SU-DHL-6 (cell line): ENCODE results near the gene SHISA9.

ENCODE experiments used
- H2AFZ ChIP-seq: fragments of 200-600 bp; sonication (generic); 2 replicates; pipeline ENCODE4 v1.6.1; 2014; ENCODE audit warnings: low read depth, mild to moderate bottlenecking, moderate library complexity, mixed read lengths, antibody characterized with exemption, low read length; ENCODE audit not compliant: severe bottlenecking
- H3F3A ChIP-seq: fragments of 200-600 bp; shearing (Covaris generic); 2 replicates; pipeline ENCODE4 v1.6.0; 2016; ENCODE audit warnings: antibody characterized with exemption, mild to moderate bottlenecking; ENCODE audit not compliant: insufficient read depth
- H3K27ac ChIP-seq: fragments of 200-600 bp; sonication (generic); 2 replicates; pipeline ENCODE4 v1.5.1; 2016; ENCODE audit warnings: low read depth, mild to moderate bottlenecking, low read length, moderate library complexity, mixed read lengths
- H3K27me3 ChIP-seq: fragments of 200-600 bp; sonication (generic), shearing (Covaris generic); 2 replicates; pipeline ENCODE4 v1.6.0; 2014; ENCODE audit warnings: mild to moderate bottlenecking, low read length
- H3K36me3 ChIP-seq: fragments of 200-600 bp; sonication (generic); 2 replicates; pipeline ENCODE4 v1.6.1; 2014; ENCODE audit warnings: mild to moderate bottlenecking, low read length, mixed read lengths
- H3K4me2 ChIP-seq: fragments of 300-600, 200-600 bp; shearing (Covaris generic), sonication (generic); 2 replicates; pipeline ENCODE4 v1.6.0; 2014; ENCODE audit warnings: low read length, low read depth, mild to moderate bottlenecking; ENCODE audit not compliant: poor library complexity, severe bottlenecking
- H3K4me3 ChIP-seq: fragments of 200-600 bp; sonication (generic); 2 replicates; pipeline ENCODE4 v1.5.1; 2014; ENCODE audit warnings: antibody characterized with exemption, low read length, mild to moderate bottlenecking, mixed read lengths; ENCODE audit not compliant: insufficient read depth, poor library complexity, severe bottlenecking
- H3K79me2 ChIP-seq: fragments of 200-600 bp; sonication (generic); 2 replicates; pipeline ENCODE4 v1.6.1; 2014; ENCODE audit warnings: mild to moderate bottlenecking, low read length, moderate library complexity; ENCODE audit not compliant: insufficient read depth
- H3K9ac ChIP-seq: fragments of 200-600 bp; sonication (generic); 2 replicates; pipeline ENCODE4 v1.7.0; 2014; ENCODE audit warnings: mild to moderate bottlenecking, low read length
- H3K9me2 ChIP-seq: fragments of 200-600 bp; sonication (generic); replicated peaks from 2 replicates; pipeline ENCODE4 v1.6.1; 2014; ENCODE audit warnings: low read length; ENCODE audit not compliant: insufficient read depth
- H3K9me3 ChIP-seq: fragments of 200-600 bp; sonication (generic); 2 replicates; pipeline ENCODE4 v1.6.1; 2014; ENCODE audit warnings: low read length, mixed read lengths; ENCODE audit not compliant: insufficient read depth
- H4K20me1 ChIP-seq: fragments of 200-600 bp; sonication (generic); 2 replicates; pipeline ENCODE4 v1.6.1; 2014; ENCODE audit warnings: low read depth, mild to moderate bottlenecking, antibody characterized with exemption, low read length, moderate library complexity, mixed read lengths
- EZH2phosphoT487 ChIP-seq: fragments of 200-600 bp; sonication (generic), shearing (Covaris generic); conservative IDR thresholded peaks from 2 replicates; pipeline ENCODE4 v1.6.1; 2018; ENCODE audit warnings: mild to moderate bottlenecking, antibody characterized with exemption, low read length, moderate library complexity, mixed read lengths
- TF ChIP-seq, protein P1 (sequence below): fragments of 200-600 bp; sonication (generic); IDR thresholded peaks from one replicate; pipeline ENCODE4 v1.5.1; 2017; ENCODE audit warnings: antibody characterized with exemption, mild to moderate bottlenecking, low read length, moderate library complexity; ENCODE audit not compliant: insufficient read depth, poor library complexity, severe bottlenecking

SHISA9 gene

DNA sequence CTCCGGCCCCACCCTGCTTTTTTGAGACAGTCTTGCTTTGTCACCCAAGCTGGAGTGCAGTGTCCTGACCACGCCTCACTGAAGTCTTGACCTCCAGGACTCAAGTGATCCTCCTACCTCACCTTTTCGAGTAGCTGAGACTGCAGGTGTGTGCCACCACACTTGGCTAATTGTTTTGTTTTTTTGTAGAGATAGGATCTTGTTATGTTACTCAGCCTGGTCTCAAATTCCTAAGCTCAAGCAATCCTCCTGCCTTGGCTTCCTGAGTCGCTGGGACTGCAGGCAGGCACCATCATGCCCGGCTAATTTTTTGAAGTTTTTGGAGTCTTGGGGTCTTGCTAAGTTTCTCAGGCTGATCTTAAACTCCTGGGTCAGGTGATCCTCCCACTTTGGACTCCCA is 206.7 kb downstream of the SHISA9 start:
- H4K20me1 ChIP-seq, result no peaks in the 10 kb centered on the region
- no peaks in the 10 kb centered on the region for H3K9me2 ChIP-seq
- H3K9me3 ChIP-seq, result no peaks in the 10 kb centered on the region; the same call in 1 of the 2 replicates
- H3K36me3 ChIP-seq, result no peaks in the 10 kb centered on the region
- no peak for TF ChIP-seq EZH2phosphoT487
- TF ChIP-seq, protein P1, sequence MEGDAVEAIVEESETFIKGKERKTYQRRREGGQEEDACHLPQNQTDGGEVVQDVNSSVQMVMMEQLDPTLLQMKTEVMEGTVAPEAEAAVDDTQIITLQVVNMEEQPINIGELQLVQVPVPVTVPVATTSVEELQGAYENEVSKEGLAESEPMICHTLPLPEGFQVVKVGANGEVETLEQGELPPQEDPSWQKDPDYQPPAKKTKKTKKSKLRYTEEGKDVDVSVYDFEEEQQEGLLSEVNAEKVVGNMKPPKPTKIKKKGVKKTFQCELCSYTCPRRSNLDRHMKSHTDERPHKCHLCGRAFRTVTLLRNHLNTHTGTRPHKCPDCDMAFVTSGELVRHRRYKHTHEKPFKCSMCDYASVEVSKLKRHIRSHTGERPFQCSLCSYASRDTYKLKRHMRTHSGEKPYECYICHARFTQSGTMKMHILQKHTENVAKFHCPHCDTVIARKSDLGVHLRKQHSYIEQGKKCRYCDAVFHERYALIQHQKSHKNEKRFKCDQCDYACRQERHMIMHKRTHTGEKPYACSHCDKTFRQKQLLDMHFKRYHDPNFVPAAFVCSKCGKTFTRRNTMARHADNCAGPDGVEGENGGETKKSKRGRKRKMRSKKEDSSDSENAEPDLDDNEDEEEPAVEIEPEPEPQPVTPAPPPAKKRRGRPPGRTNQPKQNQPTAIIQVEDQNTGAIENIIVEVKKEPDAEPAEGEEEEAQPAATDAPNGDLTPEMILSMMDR, result no peak
- H3K27me3 ChIP-seq, result no peaks in the 10 kb centered on the region
- no peaks in the 10 kb centered on the region for H3F3A ChIP-seq
- H3K9ac ChIP-seq, result no peak overlapping the region
- no peak overlapping the region for H2AFZ ChIP-seq
- no peak overlapping the region for H3K27ac ChIP-seq
- no peak overlapping the region for H3K4me3 ChIP-seq
- H3K79me2 ChIP-seq, result no peaks in the 10 kb centered on the region
- no peak overlapping the region for H3K4me2 ChIP-seq

DNA sequence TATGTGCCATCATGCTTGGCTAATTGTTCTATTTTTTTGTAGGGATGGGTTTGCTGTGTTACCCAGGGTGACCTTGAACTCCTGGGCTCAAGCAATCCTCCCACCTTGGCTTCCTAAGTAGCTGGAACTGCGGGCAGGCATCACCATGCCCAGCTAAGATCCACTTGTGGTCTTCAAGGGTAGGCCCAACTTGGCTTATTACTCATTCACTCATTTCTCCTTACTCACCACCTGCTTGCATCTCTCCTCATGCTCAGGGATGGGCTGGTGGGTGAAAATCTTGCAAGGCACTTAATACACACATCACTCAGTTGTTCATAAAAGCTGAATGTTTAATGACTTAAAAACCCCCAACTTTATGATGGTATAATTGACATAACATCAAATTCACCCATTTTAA is 207.8 kb downstream of the SHISA9 start:
- no peaks in the 10 kb centered on the region for H4K20me1 ChIP-seq
- no peaks in the 10 kb centered on the region; the same call in 1 of the 2 replicates for H3K9me3 ChIP-seq
- no peak overlapping the region for H3K4me2 ChIP-seq
- no peaks in the 10 kb centered on the region for H3K27me3 ChIP-seq
- H3F3A ChIP-seq, result no peaks in the 10 kb centered on the region
- no peak overlapping the region for H3K4me3 ChIP-seq
- no peak overlapping the region for H2AFZ ChIP-seq
- TF ChIP-seq, protein P1, result no peak
- no peak for TF ChIP-seq EZH2phosphoT487
- H3K9me2 ChIP-seq, result no peaks in the 10 kb centered on the region
- no peak overlapping the region for H3K9ac ChIP-seq
- no peaks in the 10 kb centered on the region for H3K79me2 ChIP-seq
- no peaks in the 10 kb centered on the region for H3K36me3 ChIP-seq
- no peak overlapping the region for H3K27ac ChIP-seq

DNA sequence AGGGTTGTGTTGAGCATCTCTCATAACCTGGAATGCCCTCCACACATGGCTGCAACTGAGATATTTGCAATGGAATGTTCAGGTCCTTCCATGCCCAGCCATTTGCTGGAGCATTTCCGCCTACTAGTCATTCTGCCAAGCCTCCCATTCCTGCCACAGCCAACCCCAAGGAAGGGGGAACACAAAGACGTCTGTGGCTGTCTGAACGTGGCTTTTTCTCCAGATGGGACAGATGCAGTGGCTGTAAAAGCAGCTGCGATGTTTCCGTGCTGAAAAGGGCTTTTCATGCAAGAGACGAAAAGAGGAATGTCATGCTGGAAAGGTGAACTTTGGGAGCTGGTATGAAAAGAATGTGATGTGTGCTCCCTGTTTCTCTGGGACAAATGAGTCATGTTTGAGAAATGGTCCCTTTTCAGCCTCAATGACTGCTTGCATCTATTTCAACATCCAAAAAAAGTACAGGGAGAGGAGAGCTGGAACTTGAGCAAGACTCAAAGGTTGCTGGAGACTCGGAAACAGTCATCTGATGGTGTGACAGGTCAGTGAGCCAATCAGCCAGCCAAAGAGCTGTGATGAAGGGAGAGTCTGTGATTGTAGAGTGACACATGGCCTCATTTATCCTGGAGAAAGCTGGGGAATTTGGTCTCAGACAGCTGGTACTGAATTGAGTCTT is 208.9 kb downstream of the SHISA9 start:
- no peak overlapping the region for H3K9ac ChIP-seq
- H3K9me3 ChIP-seq, result no peaks in the 10 kb centered on the region; the same call in 1 of the 2 replicates
- H2AFZ ChIP-seq, result no peak overlapping the region
- H3F3A ChIP-seq, result no peaks in the 10 kb centered on the region
- no peaks in the 10 kb centered on the region for H3K27me3 ChIP-seq
- H4K20me1 ChIP-seq, result no peaks in the 10 kb centered on the region
- TF ChIP-seq EZH2phosphoT487, result no peak
- TF ChIP-seq, protein P1, result no peak
- no peaks in the 10 kb centered on the region for H3K36me3 ChIP-seq
- H3K4me2 ChIP-seq, result no peak overlapping the region
- no peaks in the 10 kb centered on the region for H3K79me2 ChIP-seq
- no peak overlapping the region for H3K4me3 ChIP-seq
- no peak overlapping the region for H3K27ac ChIP-seq
- H3K9me2 ChIP-seq, result no peaks in the 10 kb centered on the region
